Esophagus squamous epithelium (tissue), 4 donors: Measurements from ENCODE around the gene PPP2R3B.

ENCODE experiments used
- CTCF ChIP-seq, 6 experiments: fragments of 450-650 bp in 4 of 6; fragments of 200-600 bp in 2 of 6; sonication (generic) in 2 of 6; IDR thresholded peaks; one replicate each; pipeline ENCODE4 v1.5.1; 2016 to 2019; ENCODE audit warnings: antibody characterized with exemption in 6 of 6, mild to moderate bottlenecking in 4 of 6, moderate library complexity in 4 of 6
- POLR2A ChIP-seq, 4 donors: fragments of 450-650 bp; IDR thresholded peaks; one replicate each; pipeline ENCODE4 v1.6.1; 2017; ENCODE audit warnings: antibody characterized with exemption in 4 of 4, mild to moderate bottlenecking in 4 of 4, moderate library complexity in 3 of 4

DNA sequence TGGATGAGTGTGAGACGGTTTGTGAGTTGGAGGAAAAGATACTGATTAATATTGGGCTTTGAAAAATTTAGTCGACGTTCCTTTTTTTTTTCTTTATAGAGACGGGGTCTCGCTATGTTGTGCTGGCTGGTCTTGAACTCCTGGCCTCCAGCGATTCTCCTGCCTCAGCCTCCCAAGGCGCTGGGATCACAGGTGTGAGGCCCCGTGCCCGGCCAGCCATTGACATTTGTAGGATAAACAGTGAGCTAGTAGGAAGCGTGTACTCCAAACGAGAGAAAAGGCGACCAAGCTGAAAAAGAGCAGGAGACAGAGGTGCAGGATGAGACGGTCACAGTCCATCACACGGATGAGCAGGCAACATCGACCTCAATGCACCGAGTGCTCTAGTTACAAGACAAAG lies 19.4 kb downstream of the PPP2R3B start:
- TF ChIP-seq CTCF (IDR thresholded peaks at IDR 0.05) (no peak), POLR2A (IDR thresholded peaks at IDR 0.05) (no peak)
